Brain microvascular endothelial cell (primary cell): Measurements from ENCODE around the gene LRRC8D.

Experiments
- DNase-seq: peaks from one replicate; pipeline ENCODE4 v3.0.0-alpha.2; 2020
- H3K27ac ChIP-seq: fragments of 250-450 bp; sonication (Bioruptor Pico); 2 replicates; pipeline ENCODE4 v1.5.1; 2020; ENCODE audit warnings: mild to moderate bottlenecking, moderate library complexity
- H3K27me3 ChIP-seq: fragments of 250-450 bp; sonication (Bioruptor Pico); replicated peaks from 2 replicates; pipeline ENCODE4 v1.5.1; 2020; ENCODE audit warnings: mild to moderate bottlenecking
- H3K36me3 ChIP-seq: fragments of 250-450 bp; sonication (Bioruptor Pico); replicated peaks from 2 replicates; pipeline ENCODE4 v1.5.1; 2020; ENCODE audit warnings: mild to moderate bottlenecking
- H3K4me3 ChIP-seq: 2 replicates; pipeline ENCODE4 v1.5.1; 2011; ENCODE audit warnings: low read depth, mild to moderate bottlenecking, control low read depth, low read length, moderate library complexity
- CTCF ChIP-seq: IDR thresholded peaks from 2 replicates; pipeline ENCODE4 v1.5.1; 2011; ENCODE audit warnings: low read depth, mild to moderate bottlenecking, moderate library complexity, low read length, control low read depth, inconsistent platforms; ENCODE audit errors: missing control alignments
- in situ Hi-C: cut with HindIII; loops from 2 replicates; pipeline ENCODE4 v1.10.0; 2017; ENCODE audit warnings: low sequenced_read_pairs, low pct_ligation_motif_present

LRRC8D gene

GRCh38 chr1:89941110-89941766 lies 120.4 kb downstream of the LRRC8D start:
- DNase-seq: no peak
- H3K27ac ChIP-seq: no peak overlapping the region
- TF ChIP-seq CTCF: no peak
- no peak overlapping the region for H3K4me3 ChIP-seq
- H3K36me3 ChIP-seq: no peaks in the 10 kb centered on the region
- H3K27me3 ChIP-seq: no peaks in the 10 kb centered on the region
- in situ Hi-C loops: no loop called here

GRCh38 chr1:89942014-89942413 lies 121.2 kb downstream of the LRRC8D start:
- DNase-seq: no peak
- H3K27me3 ChIP-seq: no peaks in the 10 kb centered on the region
- no peak overlapping the region for H3K27ac ChIP-seq
- in situ Hi-C loops: no loop called here
- no peak for TF ChIP-seq CTCF
- H3K36me3 ChIP-seq: no peaks in the 10 kb centered on the region
- H3K4me3 ChIP-seq: no peak overlapping the region

DNA sequence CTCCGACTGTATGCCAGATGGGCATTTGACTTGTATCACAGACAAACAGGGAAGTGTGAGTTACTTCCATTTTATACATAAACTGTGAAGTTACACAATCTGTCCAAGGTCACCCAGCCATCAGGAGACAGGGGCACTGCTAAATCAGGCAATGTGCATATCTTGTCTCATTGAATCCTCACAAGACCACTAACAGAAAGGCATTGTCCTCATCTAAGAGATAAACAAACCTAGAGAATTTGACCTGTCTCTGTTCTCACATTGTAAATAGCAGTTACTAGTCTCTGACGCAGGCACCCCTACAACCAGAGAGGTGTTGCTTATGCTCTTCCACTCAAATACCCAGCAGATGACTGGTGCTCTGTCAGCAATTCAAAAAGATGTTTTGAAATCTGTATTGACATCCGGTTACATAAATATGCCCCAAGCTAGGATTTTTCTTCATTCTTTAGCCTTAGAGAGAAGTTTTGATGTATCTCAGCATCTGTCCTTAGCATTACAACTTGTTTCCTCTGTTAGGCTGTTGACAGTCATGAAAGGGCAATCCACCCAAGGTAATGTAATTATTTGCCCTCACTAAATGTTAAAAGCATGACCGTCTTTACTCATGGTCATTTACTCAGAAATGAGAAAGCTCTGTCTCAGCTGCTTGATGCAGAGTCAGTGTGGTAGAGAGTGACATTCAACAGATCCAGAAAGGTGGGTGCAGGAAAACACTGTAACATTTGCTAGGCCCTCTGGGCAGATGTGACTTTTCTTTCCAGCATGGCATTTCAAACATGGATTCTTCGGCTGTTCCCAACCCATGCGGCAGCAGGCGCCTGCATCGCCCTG lies 122.2 kb downstream of the LRRC8D start:
- no peak for TF ChIP-seq CTCF
- Histone ChIP-seq H3K27ac (no peak overlapping the region), H3K4me3 (no peak overlapping the region), H3K27me3 (no peaks in the 10 kb centered on the region), H3K36me3 (no peaks in the 10 kb centered on the region)
- in situ Hi-C loops: no loop called here
- peak; percentile 40 for DNase-seq

DNA sequence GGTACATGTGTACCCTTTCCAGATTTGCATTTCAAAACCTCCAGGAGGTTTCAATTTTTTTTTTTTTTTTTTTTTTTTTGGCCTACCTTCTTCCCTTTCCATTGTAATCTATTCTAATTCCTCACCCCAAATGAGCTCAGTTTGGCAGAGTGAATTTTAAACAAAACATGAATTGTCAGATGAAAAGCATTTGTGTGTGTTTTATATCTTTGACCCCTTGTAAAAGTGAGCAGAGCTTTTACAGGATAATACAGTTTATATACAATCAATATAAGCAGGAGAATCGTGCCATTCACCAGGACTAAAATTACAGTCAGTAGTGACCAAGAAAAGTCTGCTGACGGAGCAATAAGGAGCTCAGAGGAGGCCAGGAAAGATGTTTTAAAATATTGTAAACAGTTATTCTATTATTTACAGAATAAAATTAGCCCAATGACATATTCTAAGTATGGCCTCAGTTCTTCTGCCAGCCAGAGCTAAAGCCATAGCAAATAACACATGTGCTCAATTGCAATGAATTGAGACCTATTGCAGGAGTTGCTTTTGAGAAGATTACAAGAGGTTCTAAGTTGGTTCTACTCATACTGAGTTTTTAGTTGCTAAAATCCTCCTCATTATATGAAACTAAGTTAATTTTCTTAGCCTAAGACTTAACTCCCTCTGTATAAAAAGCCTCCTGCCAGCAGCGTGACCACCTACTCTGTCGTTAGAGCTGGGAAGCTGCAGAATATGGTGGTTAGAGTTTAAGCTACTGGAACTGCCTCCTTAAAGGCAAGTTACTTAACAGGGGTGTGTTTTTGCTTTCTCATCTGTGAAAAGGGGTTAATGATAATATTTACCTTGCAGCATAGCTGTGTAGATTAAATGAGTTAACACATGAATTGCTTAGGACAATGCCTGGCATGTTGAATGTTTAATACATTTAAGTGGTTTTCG lies 123.3 kb downstream of the LRRC8D start:
- TF ChIP-seq CTCF: no peak
- no peaks in the 10 kb centered on the region for H3K36me3 ChIP-seq
- no peak overlapping the region for H3K4me3 ChIP-seq
- no peaks in the 10 kb centered on the region for H3K27me3 ChIP-seq
- in situ Hi-C loops: no loop called here
- DNase-seq: no peak
- no peak overlapping the region for H3K27ac ChIP-seq

GRCh38 chr1:89945852-89946476 lies 125.1 kb downstream of the LRRC8D start:
- no peak for TF ChIP-seq CTCF
- DNase-seq: no peak
- no peaks in the 10 kb centered on the region for H3K36me3 ChIP-seq
- H3K27me3 ChIP-seq: no peaks in the 10 kb centered on the region
- no peak overlapping the region for H3K27ac ChIP-seq
- in situ Hi-C loops: no loop called here
- no peak overlapping the region for H3K4me3 ChIP-seq
